Muscle of leg (tissue), 11 donors: ENCODE measurements around the gene RTL1. TPM values are rescaled to one million over a fixed set of nuclear protein-coding genes. Genes with fewer than 3 reads are reported as not detected.

Source experiments
- DNase-seq: peaks from one replicate; pipeline ENCODE4 v3.0.0; 2013
- H3K27ac ChIP-seq: one replicate; pipeline ENCODE4 v1.5.1; 2013; ENCODE audit warnings: mild to moderate bottlenecking, low read length, control low read depth
- H3K27me3 ChIP-seq: one replicate; pipeline ENCODE4 v1.6.1; 2013; ENCODE audit warnings: low read length; ENCODE audit not compliant: control insufficient read depth, insufficient read depth
- H3K36me3 ChIP-seq: one replicate; pipeline ENCODE4 v1.6.1; 2013; ENCODE audit warnings: low read length; ENCODE audit not compliant: control insufficient read depth, insufficient read depth
- H3K4me1 ChIP-seq: one replicate; pipeline ENCODE4 v1.6.1; 2013; ENCODE audit warnings: low read length; ENCODE audit not compliant: control insufficient read depth, insufficient read depth
- H3K4me3 ChIP-seq: one replicate; pipeline ENCODE4 v1.5.1; 2013; ENCODE audit warnings: low read length, control low read depth
- H3K9me3 ChIP-seq: replicated peaks from 2 replicates; pipeline ENCODE4 v1.6.1; 2013; ENCODE audit warnings: low read depth, low read length; ENCODE audit not compliant: control insufficient read depth
- WGBS: methylation state at CpG from one replicate; pipeline ENCODE4 v1.1.5; 2013; ENCODE audit warnings: missing lambda C conversion rate; ENCODE audit not compliant: insufficient coverage; 5-methylcytosine and 5-hydroxymethylcytosine counted together
- polyA plus RNA-seq, 8 donors: library from polyadenylated mRNA; unstranded; fragments of 120-200 nt; gene quantifications; one replicate each; pipeline versions ENCODE4 v1.2.1 to v1.2.3, GENCODE V29; 2013; ENCODE audit warnings: inconsistent platforms in 1 of 8, low replicate concordance in 1 of 8; ENCODE audit not compliant: insufficient read length in 8 of 8, insufficient read depth in 1 of 8
- total RNA-seq: library from RNA; stranded (reverse); fragments of 120-200 nt; gene quantifications from one replicate; pipeline ENCODE4 v1.2.4, GENCODE V29; 2013

RTL1 gene
- total and polyA plus RNA-seq, 9 donors, result 12.8 to 58.1 (median 43.0) TPM

GRCh38 chr14:100909439-100909838, 5.9 kb upstream of the RTL1 start:
- Histone ChIP-seq H3K27ac (no peak overlapping the region), H3K4me1 (peaks cover 7% of the 10 kb centered on the region), H3K36me3 (peaks cover 55% of the 10 kb centered on the region), H3K9me3 (no peaks in the 10 kb centered on the region), H3K4me3 (no peak overlapping the region), H3K27me3 (peaks cover 3% of the 10 kb centered on the region)
- DNase-seq, result no peak
- 78% methylated on average over 6 of the region's 9 CpGs for WGBS

DNA sequence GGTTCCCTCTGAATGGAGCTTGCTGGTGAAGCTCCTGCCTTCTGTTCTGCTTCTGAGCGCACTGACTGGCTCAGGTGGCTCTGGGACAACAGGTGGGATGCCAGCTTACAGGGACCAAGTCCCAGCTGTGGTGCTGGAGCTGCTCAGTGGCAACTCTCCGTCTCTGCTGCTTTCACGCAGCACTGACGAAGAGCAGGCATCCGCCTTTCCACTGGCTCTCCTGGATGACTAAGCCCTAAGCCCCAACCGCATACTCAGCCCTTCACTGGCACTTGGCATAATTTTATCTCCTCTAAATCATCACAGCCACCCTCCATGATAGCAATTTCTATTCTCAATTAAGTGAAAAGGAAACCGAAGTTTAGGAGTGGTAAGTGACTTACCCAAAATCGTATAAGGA, 3.7 kb upstream of the RTL1 start:
- H3K27me3 ChIP-seq, result peaks cover 8% of the 10 kb centered on the region
- peaks cover 29% of the 10 kb centered on the region for H3K4me1 ChIP-seq
- DNase-seq, result no peak
- H3K9me3 ChIP-seq, result no peaks in the 10 kb centered on the region
- peaks cover 65% of the 10 kb centered on the region for H3K36me3 ChIP-seq
- H3K4me3 ChIP-seq, result no peak overlapping the region
- H3K27ac ChIP-seq, result no peak overlapping the region
- 90% methylated on average over 6 of the region's 8 CpGs for WGBS

DNA sequence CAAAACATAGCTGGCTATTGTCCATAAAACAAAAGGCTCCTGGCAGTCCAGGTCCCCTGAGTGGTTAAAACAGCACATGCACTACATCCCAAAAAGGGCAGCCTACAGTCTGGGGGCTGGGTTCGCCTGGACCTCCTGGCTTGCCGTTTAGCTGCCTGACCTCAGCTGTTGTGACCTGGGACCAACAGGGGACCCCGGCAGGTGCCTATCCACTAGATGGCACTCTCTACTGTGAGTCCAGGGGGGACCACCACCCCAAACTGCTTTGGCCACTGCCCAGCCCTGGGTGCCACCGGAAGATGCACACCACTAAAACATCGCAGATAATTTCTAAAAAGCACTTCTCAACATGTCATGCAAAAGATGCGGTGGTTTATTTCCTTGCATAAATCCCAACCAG, 2.9 kb upstream of the RTL1 start:
- no peak overlapping the region for H3K4me3 ChIP-seq
- 38% methylated on average over 1 of the region's 6 CpGs for WGBS

GRCh38 chr14:100905166-100905565, 1.6 kb upstream of the RTL1 start:
- peaks cover 50% of the 10 kb centered on the region for H3K4me1 ChIP-seq
- H3K27me3 ChIP-seq, result peaks cover 8% of the 10 kb centered on the region
- WGBS, result 72% methylated on average over 11 of the region's 12 CpGs
- no peak overlapping the region for H3K27ac ChIP-seq
- H3K36me3 ChIP-seq, result peaks cover 69% of the 10 kb centered on the region
- H3K9me3 ChIP-seq, result no peaks in the 10 kb centered on the region
- H3K4me3 ChIP-seq, result no peak overlapping the region
- no peak for DNase-seq

More for the DNA sequence above, 2.9 kb upstream of the RTL1 start:
- DNase-seq, result peak; percentile 14
- Histone ChIP-seq H3K27ac (no peak overlapping the region), H3K36me3 (peaks cover 68% of the 10 kb centered on the region), H3K9me3 (no peaks in the 10 kb centered on the region), H3K4me1 (peaks cover 37% of the 10 kb centered on the region), H3K27me3 (peaks cover 8% of the 10 kb centered on the region)

DNA sequence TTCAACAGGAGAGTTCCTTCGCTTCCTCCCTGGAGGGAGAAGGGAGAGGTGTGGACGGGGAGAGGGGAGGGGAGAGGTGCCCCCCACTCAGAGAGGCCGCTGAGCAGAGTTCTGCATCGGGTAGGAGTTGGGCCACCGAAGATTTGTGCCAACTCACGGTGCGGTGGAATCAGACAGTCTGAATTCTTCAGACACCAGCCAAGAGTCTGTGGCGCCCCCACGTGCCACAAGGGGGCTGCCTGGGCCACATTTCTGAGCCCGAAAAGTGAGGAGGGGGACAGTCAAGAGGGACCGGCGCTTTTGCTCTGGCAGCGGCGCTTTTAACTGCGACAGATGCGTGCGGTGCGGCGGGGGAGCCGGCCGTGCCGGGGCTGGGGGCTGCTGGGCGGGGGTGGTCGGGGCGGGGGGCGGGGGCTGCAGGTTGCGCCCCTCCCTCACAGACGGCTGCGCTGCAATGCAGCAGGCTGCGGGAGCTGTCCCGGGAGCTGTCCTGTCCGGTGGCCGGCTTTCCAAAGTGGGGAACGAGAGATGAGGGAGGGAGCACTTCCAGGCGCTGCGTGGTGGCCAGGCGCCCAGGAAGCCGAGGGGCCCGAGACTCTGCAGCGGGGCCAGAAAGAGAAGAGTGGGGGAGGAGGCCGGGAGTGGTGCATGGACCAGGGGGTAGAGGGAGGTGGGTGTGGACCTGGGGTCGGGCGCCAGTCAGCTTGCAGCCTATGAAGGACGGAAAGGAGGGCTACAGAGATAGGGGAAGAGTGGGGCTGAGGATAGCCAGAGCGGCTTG, 975 bp upstream of the RTL1 start:
- Histone ChIP-seq H3K27me3 (peaks cover 8% of the 10 kb centered on the region), H3K4me1 (peaks cover 57% of the 10 kb centered on the region), H3K36me3 (peaks cover 68% of the 10 kb centered on the region), H3K27ac (peak overlapping the region; percentile 29), H3K9me3 (no peaks in the 10 kb centered on the region), H3K4me3 (peak overlapping the region; percentile 22)
- DNase-seq, result peak; percentile 70
- WGBS, result 19% methylated on average over 22 of the region's 45 CpGs

DNA sequence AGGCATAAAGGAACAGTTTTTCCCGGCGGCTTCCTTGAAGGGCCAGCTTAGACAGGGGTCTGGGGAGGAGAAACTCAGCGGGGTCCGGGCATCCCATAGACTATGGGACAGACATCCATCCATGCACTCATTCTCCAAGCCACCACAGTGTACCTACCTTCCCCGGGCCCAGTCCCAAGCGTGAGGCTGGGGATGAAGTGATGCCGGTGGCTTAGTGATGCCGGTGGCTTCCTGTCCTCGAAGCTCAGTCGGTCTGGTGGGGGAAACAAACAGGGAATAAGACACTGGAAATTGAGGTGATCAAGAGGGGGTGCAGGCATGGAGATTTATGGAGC, 421 bp downstream of the RTL1 start:
- H3K27me3 ChIP-seq, result peaks cover 8% of the 10 kb centered on the region
- peaks cover 77% of the 10 kb centered on the region for H3K36me3 ChIP-seq
- H3K4me1 ChIP-seq, result peaks cover 71% of the 10 kb centered on the region
- peak overlapping the region; percentile 92 for H3K27ac ChIP-seq
- 53% methylated on average over 3 of the region's 10 CpGs for WGBS
- no peaks in the 10 kb centered on the region for H3K9me3 ChIP-seq
- H3K4me3 ChIP-seq, result no peak overlapping the region
- DNase-seq, result no peak

DNA sequence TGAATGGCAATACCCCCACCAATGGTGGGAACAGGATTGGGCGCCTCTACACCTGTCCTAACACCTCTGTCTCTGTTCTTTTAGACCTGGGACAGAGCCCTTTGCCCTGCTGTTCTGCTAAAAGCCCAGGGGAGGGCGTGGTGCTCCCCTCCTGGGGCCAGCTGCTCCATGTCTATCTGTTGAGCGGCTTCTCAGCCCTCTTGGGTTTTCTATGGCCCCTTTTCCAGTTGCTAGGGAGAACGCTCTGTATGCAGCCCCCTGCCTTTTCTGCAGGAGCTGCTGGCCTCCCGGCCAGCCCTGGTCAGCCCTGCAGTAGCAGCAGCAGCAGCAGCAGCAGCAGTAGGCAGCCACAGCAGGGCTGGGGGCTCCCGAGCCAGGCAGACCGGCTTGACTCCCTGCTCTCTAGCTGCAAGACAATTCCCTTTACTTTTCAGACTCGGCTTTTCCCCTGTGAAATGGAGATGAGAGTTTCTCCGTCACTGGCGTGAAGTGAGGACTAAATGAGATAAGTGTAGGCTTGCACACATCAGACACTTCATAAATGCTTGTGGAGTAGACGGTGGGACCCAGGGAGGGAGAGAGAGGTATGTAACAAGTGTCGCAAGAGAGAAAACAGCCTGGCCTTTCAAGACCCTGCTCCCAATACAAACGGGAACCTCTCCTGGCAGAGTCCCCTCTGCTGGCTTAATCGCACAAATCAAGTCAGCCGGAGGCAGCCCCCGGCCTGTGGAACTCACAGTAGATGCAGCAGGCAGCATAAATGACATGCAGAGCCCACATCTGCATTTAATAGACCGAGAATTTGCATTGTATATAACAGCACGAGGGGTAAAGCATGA, 1.0 kb downstream of the RTL1 start:
- H3K4me3 ChIP-seq, result no peak overlapping the region
- DNase-seq, result peak; percentile 48
- H3K9me3 ChIP-seq, result no peaks in the 10 kb centered on the region
- 39% methylated on average over 9 of the region's 18 CpGs for WGBS
- H3K27ac ChIP-seq, result peak overlapping the region; percentile 92
- peaks cover 8% of the 10 kb centered on the region for H3K27me3 ChIP-seq
- H3K36me3 ChIP-seq, result peaks cover 75% of the 10 kb centered on the region
- H3K4me1 ChIP-seq, result peaks cover 73% of the 10 kb centered on the region

DNA sequence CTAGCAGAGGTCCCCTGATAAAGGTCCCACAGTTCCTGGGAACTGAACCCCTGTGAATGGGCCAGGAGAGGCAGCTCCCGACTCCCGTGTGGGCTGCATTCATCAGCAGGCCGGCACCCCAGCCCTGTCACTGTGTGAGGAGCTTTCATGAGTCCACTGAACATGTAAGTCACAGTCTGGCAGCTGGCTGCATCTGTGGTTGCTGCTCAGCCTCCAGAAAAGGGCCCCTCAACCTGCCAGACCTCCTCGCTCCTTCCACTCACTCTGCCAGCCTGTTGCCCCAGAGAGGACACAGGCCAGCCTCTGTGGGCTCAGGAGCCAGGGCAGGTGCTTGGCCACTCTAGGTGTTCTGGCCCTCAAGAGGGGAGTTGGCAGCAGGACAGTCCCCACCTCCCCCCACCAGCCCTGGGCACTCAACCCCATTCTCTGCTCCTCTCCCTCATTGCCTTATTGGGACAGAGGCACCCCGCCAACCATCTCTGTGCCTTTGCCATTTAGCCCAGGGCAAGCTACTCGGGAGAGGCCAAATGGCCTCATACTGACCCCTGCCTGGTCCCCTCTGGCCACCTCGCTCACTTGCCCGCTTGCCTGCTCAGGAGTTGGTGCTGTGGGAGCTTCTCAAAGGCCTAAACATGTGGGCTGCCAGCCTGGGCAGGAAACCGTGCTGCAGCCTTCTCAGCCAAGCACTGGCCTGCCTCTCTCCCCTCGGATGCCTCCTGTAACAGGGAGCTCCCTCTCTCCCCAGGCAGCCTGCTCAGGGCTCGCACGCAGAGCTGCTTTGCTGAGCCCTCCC, 1.9 kb downstream of the RTL1 start:
- peaks cover 72% of the 10 kb centered on the region for H3K36me3 ChIP-seq
- H3K27ac ChIP-seq, result peak overlapping the region; percentile 92
- WGBS, result 65% methylated on average over 11 of the region's 12 CpGs
- peak; percentile 25 for DNase-seq
- no peaks in the 10 kb centered on the region for H3K9me3 ChIP-seq
- H3K4me1 ChIP-seq, result peaks cover 80% of the 10 kb centered on the region
- H3K4me3 ChIP-seq, result no peak overlapping the region
- H3K27me3 ChIP-seq, result peaks cover 8% of the 10 kb centered on the region

GRCh38 chr14:100900837-100901390, 2.6 kb downstream of the RTL1 start:
- Histone ChIP-seq H3K4me3 (no peak overlapping the region), H3K27me3 (peaks cover 6% of the 10 kb centered on the region), H3K9me3 (no peaks in the 10 kb centered on the region), H3K27ac (peak overlapping the region; percentile 92), H3K4me1 (peaks cover 86% of the 10 kb centered on the region), H3K36me3 (peaks cover 72% of the 10 kb centered on the region)
- peak; percentile 76 for DNase-seq
- 51% methylated on average over 15 of the region's 15 CpGs for WGBS
